ENCODE results near the gene CD34. TPM values are rescaled to one million over a fixed set of nuclear protein-coding genes. Genes with fewer than 3 reads are reported as not detected.

The CD34 gene
- total RNA-seq, 3 donors from 2014 or later, result 7.7 to 26.9 (median 9.7) TPM

GRCh38 chr1:207903053-207903452, 7.9 kb downstream of the CD34 start:
- H3K4me3 ChIP-seq, result no peak overlapping the region
- intact Hi-C loops (cut with DNase I, micrococcal nuclease), result no loop called here
- H3K4me1 ChIP-seq (ENCODE audit: low read depth), result no peaks in the 10 kb centered on the region
- ATAC-seq (no peak), DNase-seq (no peak)
- no peaks in the 10 kb centered on the region for H3K36me3 ChIP-seq (ENCODE audit: low read depth)
- no peak for TF ChIP-seq CTCF (IDR thresholded peaks at IDR 0.05)
- H3K9me3 ChIP-seq, result no peaks in the 10 kb centered on the region

- ATAC-seq (no peak), DNase-seq (no peak)
- TF ChIP-seq CTCF (IDR thresholded peaks at IDR 0.05), result no peak
- Histone ChIP-seq H3K36me3 (ENCODE audit: low read depth) (no peaks in the 10 kb centered on the region), H3K4me1 (ENCODE audit: low read depth) (no peaks in the 10 kb centered on the region), H3K9me3 (no peaks in the 10 kb centered on the region), H3K4me3 (no peak overlapping the region)
- intact Hi-C loops (cut with DNase I, micrococcal nuclease), result no loop called here
Measured at GRCh38 chr1:207902566-207902965, 8.4 kb downstream of the CD34 start.

GRCh38 chr1:207901041-207901653, 9.8 kb downstream of the CD34 start:
- H3K9me3 ChIP-seq, result no peaks in the 10 kb centered on the region
- TF ChIP-seq CTCF (IDR thresholded peaks at IDR 0.05), result no peak
- H3K4me3 ChIP-seq, result no peak overlapping the region
- H3K4me1 ChIP-seq (ENCODE audit: low read depth), result no peaks in the 10 kb centered on the region
- no peaks in the 10 kb centered on the region for H3K36me3 ChIP-seq (ENCODE audit: low read depth)
- no peak for DNase-seq
- intact Hi-C loops (cut with DNase I, micrococcal nuclease), result no loop called here
- no peak for ATAC-seq

GRCh38 chr1:207898836-207899235, 12.1 kb downstream of the CD34 start:
- Histone ChIP-seq H3K4me1 (ENCODE audit: low read depth) (no peaks in the 10 kb centered on the region), H3K9me3 (no peaks in the 10 kb centered on the region), H3K4me3 (no peak overlapping the region), H3K36me3 (ENCODE audit: low read depth) (no peaks in the 10 kb centered on the region)
- no peak for ATAC-seq
- no peak for DNase-seq
- intact Hi-C loops (cut with DNase I, micrococcal nuclease), result loop anchor here in 1 of 2 donors (5.0 kb wide), 1 partner anchor 63 kb away; no protein-coding TSS in a partner anchor
- no peak for TF ChIP-seq CTCF (IDR thresholded peaks at IDR 0.05)

GRCh38 chr1:207898260-207898659, 12.7 kb downstream of the CD34 start:
- no peak for ATAC-seq
- H3K4me1 ChIP-seq (ENCODE audit: low read depth), result no peaks in the 10 kb centered on the region
- H3K36me3 ChIP-seq (ENCODE audit: low read depth), result no peaks in the 10 kb centered on the region
- intact Hi-C loops (cut with DNase I, micrococcal nuclease), result loop anchor here in 1 of 2 donors (5.0 kb wide), 1 partner anchor 64 kb away; no protein-coding TSS in a partner anchor
- no peaks in the 10 kb centered on the region for H3K9me3 ChIP-seq
- no peak for DNase-seq
- no peak for TF ChIP-seq CTCF (IDR thresholded peaks at IDR 0.05)
- H3K4me3 ChIP-seq, result no peak overlapping the region

Data from mucosa of descending colon (tissue), 3 donors.